Sciatic nerve (tissue), 2 donors: ENCODE measurements around the gene TAF12. TPM values are rescaled to one million over a fixed set of nuclear protein-coding genes. Genes with fewer than 3 reads are reported as not detected.
"Not testable (repeated sequence)": the region's sequence is repeated elsewhere in the genome, so short reads cannot be mapped to it uniquely, and the experiment has no call there.

Source experiments
- ATAC-seq: fragments of 200-7000 bp; cut with Tn5 transposase; one replicate; pipeline ENCODE4 v1.9.1; 2020; ENCODE audit warnings: mild to moderate bottlenecking, moderate library complexity
- DNase-seq: peaks from one replicate; pipeline ENCODE4 v3.0.0-alpha.2; 2020; ENCODE audit warnings: low spot score
- intact Hi-C: fragments of 100-400 bp; cut with DNase I; formaldehyde crosslinking; loops from one replicate; pipeline ENCODE4 v1.14.2; 2022
- total RNA-seq: library from RNA; stranded (reverse); fragmentation: NEBNext Ultra II Directional; extraction: Animal tissue kit (Norgen Biotek cat#: 25700); gene quantifications from one replicate; pipeline ENCODE4 v1.2.1, GENCODE V29; 2021
- donor health status: DM: no; HTN: no; CAD: no.
- donor health status: DM: no; HTN: no; CAD: no.

TAF12 gene
- total RNA-seq, 1 donor from 2014 or later, result 17.7 TPM

- peak; percentile 35 for ATAC-seq
- intact Hi-C loops, result no loop called here
- no peak for DNase-seq
Measured at GRCh38 chr1:28592321-28593071, 50.4 kb downstream of the TAF12 start.

- ATAC-seq (peak; percentile 68), DNase-seq (no peak)
Measured at GRCh38 chr1:28591708-28592320, 51.1 kb downstream of the TAF12 start, which contains the start of gene RAB42. Gene RAB42, plus strand, starts transcription at chr1:28592265. Its CDS starts 247 bp downstream, at chr1:28592512.

GRCh38 chr1:28586585-28587391 lies 56.1 kb downstream of the TAF12 start:
- DNase-seq, intact Hi-C loops, ATAC-seq: not testable (repeated sequence)

More at GRCh38 chr1:28591708-28592320, 51.1 kb downstream of the TAF12 start, which contains the start of gene RAB42:
- intact Hi-C loops, result no loop called here

- ATAC-seq (peak; percentile 50), DNase-seq (no peak)
Measured at GRCh38 chr1:28582248-28582615, 60.6 kb downstream of the TAF12 start.

GRCh38 chr1:28581531-28582247 lies 61.2 kb downstream of the TAF12 start:
- intact Hi-C loops, result no loop called here
- peak; percentile 99 for ATAC-seq
- DNase-seq, result peak; percentile 97

More at GRCh38 chr1:28582248-28582615, 60.6 kb downstream of the TAF12 start:
- intact Hi-C loops, result no loop called here

GRCh38 chr1:28580722-28581530 lies 61.9 kb downstream of the TAF12 start:
- no peak for DNase-seq
- intact Hi-C loops, result no loop called here
- no peak for ATAC-seq

- no peak for ATAC-seq
- intact Hi-C loops, result no loop called here
Measured at GRCh38 chr1:28579401-28579800, 63.5 kb downstream of the TAF12 start.

GRCh38 chr1:28578696-28579218 lies 64.1 kb downstream of the TAF12 start:
- DNase-seq (no peak), ATAC-seq (no peak)
- intact Hi-C loops, result no loop called here

More at GRCh38 chr1:28579401-28579800, 63.5 kb downstream of the TAF12 start:
- no peak for DNase-seq

- ATAC-seq, result no peak
- intact Hi-C loops, result no loop called here
- no peak for DNase-seq
Measured at GRCh38 chr1:28577738-28578536, 64.9 kb downstream of the TAF12 start.

- ATAC-seq, result no peak
- intact Hi-C loops, result no loop called here
- DNase-seq, result no peak
Measured at GRCh38 chr1:28577052-28577678, 65.7 kb downstream of the TAF12 start.

- DNase-seq (no peak), ATAC-seq (no peak)
- intact Hi-C loops, result no loop called here
Measured at GRCh38 chr1:28573564-28573963, 69.3 kb downstream of the TAF12 start.

- ATAC-seq, intact Hi-C loops, DNase-seq: not testable (repeated sequence)
Measured at GRCh38 chr1:28572891-28573290, 70.0 kb downstream of the TAF12 start.

- ATAC-seq, result no peak
- DNase-seq, result no peak
- intact Hi-C loops, result no loop called here
Measured at GRCh38 chr1:28571911-28572310, 71.0 kb downstream of the TAF12 start.

GRCh38 chr1:28566931-28567330 lies 75.9 kb downstream of the TAF12 start:
- DNase-seq (no peak), ATAC-seq (no peak)
- intact Hi-C loops, result no loop called here

GRCh38 chr1:28565726-28566125 lies 77.1 kb downstream of the TAF12 start:
- ATAC-seq (no peak), DNase-seq (no peak)
- intact Hi-C loops, result no loop called here

GRCh38 chr1:28565040-28565439 lies 77.8 kb downstream of the TAF12 start:
- ATAC-seq (no peak), DNase-seq (no peak)
- intact Hi-C loops, result no loop called here

- DNase-seq (no peak), ATAC-seq (no peak)
- intact Hi-C loops, result no loop called here
Measured at GRCh38 chr1:28564310-28564709, 78.6 kb downstream of the TAF12 start.
